ENCODE data around the gene CNKSR3.

Gene CNKSR3

GRCh38 chr6:154383273-154383672 lies 127.2 kb downstream of the CNKSR3 start:
- DNase-seq (ENCODE audit: low read depth in 2 of 2): no peak

- DNase-seq (ENCODE audit: low read depth in 2 of 2): no peak
Observed at GRCh38 chr6:154382740-154383139, 127.7 kb downstream of the CNKSR3 start.

GRCh38 chr6:154381548-154381947 lies 128.9 kb downstream of the CNKSR3 start:
- DNase-seq (ENCODE audit: low read depth in 2 of 2): no peak

GRCh38 chr6:154380741-154381140 lies 129.7 kb downstream of the CNKSR3 start:
- no peak for DNase-seq (ENCODE audit: low read depth in 2 of 2)

GRCh38 chr6:154379585-154379984 lies 130.9 kb downstream of the CNKSR3 start:
- no peak for DNase-seq (ENCODE audit: low read depth in 2 of 2)

GRCh38 chr6:154378518-154378917 lies 132.0 kb downstream of the CNKSR3 start:
- no peak for DNase-seq (ENCODE audit: low read depth in 2 of 2)

- DNase-seq (ENCODE audit: low read depth in 2 of 2): no peak
Observed at GRCh38 chr6:154377726-154378125, 132.8 kb downstream of the CNKSR3 start.

GRCh38 chr6:154373971-154374370 lies 136.5 kb downstream of the CNKSR3 start:
- DNase-seq (ENCODE audit: low read depth in 2 of 2): no peak

- no peak for DNase-seq (ENCODE audit: low read depth in 2 of 2)
Observed at GRCh38 chr6:154371281-154371680, 139.2 kb downstream of the CNKSR3 start.

- DNase-seq (ENCODE audit: low read depth in 2 of 2): no peak
Observed at GRCh38 chr6:154370545-154370944, 139.9 kb downstream of the CNKSR3 start.

GRCh38 chr6:154367839-154368695 lies 142.4 kb downstream of the CNKSR3 start:
- DNase-seq (ENCODE audit: low read depth in 2 of 2): no peak

- no peak for DNase-seq (ENCODE audit: low read depth in 2 of 2)
Observed at GRCh38 chr6:154367336-154367735, 143.1 kb downstream of the CNKSR3 start.

GRCh38 chr6:154363821-154364220 lies 146.7 kb downstream of the CNKSR3 start:
- no peak for DNase-seq (ENCODE audit: low read depth in 2 of 2)

GRCh38 chr6:154361476-154361875 lies 149.0 kb downstream of the CNKSR3 start:
- no peak for DNase-seq (ENCODE audit: low read depth in 2 of 2)

- DNase-seq (ENCODE audit: low read depth in 2 of 2): no peak
Observed at GRCh38 chr6:154360476-154360875, 150.0 kb downstream of the CNKSR3 start.

GRCh38 chr6:154359679-154360078 lies 150.8 kb downstream of the CNKSR3 start:
- no peak for DNase-seq (ENCODE audit: low read depth in 2 of 2)

GRCh38 chr6:154359161-154359574 lies 151.3 kb downstream of the CNKSR3 start:
- DNase-seq (ENCODE audit: low read depth in 2 of 2): no peak

- DNase-seq (ENCODE audit: low read depth in 2 of 2): no peak
Observed at GRCh38 chr6:154358019-154358545, 152.4 kb downstream of the CNKSR3 start.

- DNase-seq (ENCODE audit: low read depth in 2 of 2): no peak
Observed at GRCh38 chr6:154356690-154357089, 153.8 kb downstream of the CNKSR3 start, which contains the start of gene IPCEF1. TSS of gene IPCEF1 (minus strand) at chr6:154356803. CDS start at chr6:154265947, 90,856 bp downstream.

- DNase-seq (ENCODE audit: low read depth in 2 of 2): no peak
Observed at GRCh38 chr6:154356113-154356512, 154.4 kb downstream of the CNKSR3 start.

- no peak for DNase-seq (ENCODE audit: low read depth in 2 of 2)
Observed at GRCh38 chr6:154354265-154354777, 156.2 kb downstream of the CNKSR3 start.

- DNase-seq (ENCODE audit: low read depth in 2 of 2): no peak
Observed at GRCh38 chr6:154353626-154354025, 156.9 kb downstream of the CNKSR3 start.

All from stimulated activated CD8-positive, alpha-beta memory T cell treated with anti-CD3 and anti-CD28 coated beads, Interleukin-15, amount 100 ng/mL, for 4 hours (primary cell).